ELR (cell line): ENCODE data around the gene OAT.

Experiments used
- DNase-seq: peaks from one replicate; pipeline ENCODE4 v3.0.0-alpha.2; 2015; ENCODE audit warnings: low read depth

Gene OAT

GRCh38 chr10:124402273-124402672, 16.4 kb downstream of the OAT start:
- DNase-seq, result no peak

GRCh38 chr10:124401633-124402032, 17.1 kb downstream of the OAT start:
- DNase-seq, result no peak

GRCh38 chr10:124394583-124394982, 24.1 kb downstream of the OAT start:
- DNase-seq, result peak; percentile 47

- DNase-seq, result no peak
Measured at GRCh38 chr10:124392626-124393342, 25.9 kb downstream of the OAT start.

GRCh38 chr10:124390471-124391187, 28.1 kb downstream of the OAT start:
- DNase-seq, result no peak

GRCh38 chr10:124389613-124390361, 28.9 kb downstream of the OAT start:
- no peak for DNase-seq

GRCh38 chr10:124388823-124389612, 29.7 kb downstream of the OAT start:
- DNase-seq, result peak; percentile 84

- no peak for DNase-seq
Measured at GRCh38 chr10:124388476-124388822, 30.3 kb downstream of the OAT start.

GRCh38 chr10:124387078-124387874, 31.4 kb downstream of the OAT start:
- peak; percentile 17 for DNase-seq

- no peak for DNase-seq
Measured at GRCh38 chr10:124386186-124387077, 32.3 kb downstream of the OAT start.

- DNase-seq, result no peak
Measured at GRCh38 chr10:124385627-124386185, 33.0 kb downstream of the OAT start.

GRCh38 chr10:124384591-124385190, 34.0 kb downstream of the OAT start:
- DNase-seq, result no peak

- no peak for DNase-seq
Measured at GRCh38 chr10:124384172-124384571, 34.6 kb downstream of the OAT start.

GRCh38 chr10:124383496-124383895, 35.2 kb downstream of the OAT start:
- no peak for DNase-seq

GRCh38 chr10:124381011-124381611, 37.6 kb downstream of the OAT start:
- DNase-seq, result no peak

GRCh38 chr10:124380256-124380995, 38.3 kb downstream of the OAT start:
- no peak for DNase-seq

- DNase-seq, result no peak
Measured at GRCh38 chr10:124379609-124380193, 39.0 kb downstream of the OAT start.

GRCh38 chr10:124378881-124379471, 39.7 kb downstream of the OAT start:
- no peak for DNase-seq
